Neuronal stem cell (in vitro differentiated cells): ENCODE measurements around the gene NOS1AP. TPM values are rescaled to one million over a fixed set of nuclear protein-coding genes. Genes with fewer than 3 reads are reported as not detected.
"Not testable (repeated sequence)": the region's sequence is repeated elsewhere in the genome, so short reads cannot be mapped to it uniquely, and the experiment has no call there.

Experiments
- DNase-seq: peaks from one replicate; pipeline ENCODE4 v3.0.0-alpha.2; 2013; ENCODE audit warnings: low spot score
- H2AFZ ChIP-seq: one replicate; pipeline ENCODE4 v1.6.1; 2013; ENCODE audit warnings: mild to moderate bottlenecking, low read length, inconsistent platforms
- H2AK5ac ChIP-seq: 2 replicates; pipeline ENCODE4 v1.6.1; 2013; ENCODE audit warnings: low read depth, mild to moderate bottlenecking, inconsistent platforms, low read length, moderate library complexity, mixed read lengths
- H2BK120ac ChIP-seq: 2 replicates; pipeline ENCODE4 v1.6.1; 2013; ENCODE audit warnings: low read depth, mild to moderate bottlenecking, inconsistent platforms, low read length, moderate library complexity, mixed read lengths
- H2BK12ac ChIP-seq: one replicate; pipeline ENCODE4 v1.6.1; 2013; ENCODE audit warnings: low read length, inconsistent platforms
- H2BK15ac ChIP-seq: 2 replicates; pipeline ENCODE4 v1.6.1; 2013; ENCODE audit warnings: mild to moderate bottlenecking, low read length, inconsistent platforms, mixed read lengths
- H2BK5ac ChIP-seq: one replicate; pipeline ENCODE4 v1.6.1; 2013; ENCODE audit warnings: inconsistent platforms, mild to moderate bottlenecking, low read length, moderate library complexity
- H3K14ac ChIP-seq: one replicate; pipeline ENCODE4 v1.6.1; 2013; ENCODE audit warnings: low read length, inconsistent platforms
- H3K18ac ChIP-seq: 2 replicates; pipeline ENCODE4 v1.6.1; 2013; ENCODE audit warnings: low read length, inconsistent platforms
- H3K23ac ChIP-seq: 2 replicates; pipeline ENCODE4 v1.6.1; 2013; ENCODE audit warnings: low read depth, mild to moderate bottlenecking, mixed read lengths, low read length, inconsistent platforms; ENCODE audit not compliant: poor library complexity
- H3K27ac ChIP-seq: replicated peaks from 3 replicates; pipeline ENCODE4 v1.5.1; 2013; ENCODE audit warnings: low read length, inconsistent platforms
- H3K27me3 ChIP-seq, 3 experiments: 2 replicates each; pipeline ENCODE4 v1.6.1; 2013; ENCODE audit warnings: low read length in 3 of 3, mild to moderate bottlenecking in 2 of 3, inconsistent platforms in 1 of 3, low read depth in 1 of 3, mixed read lengths in 1 of 3, moderate library complexity in 1 of 3; ENCODE audit not compliant: control insufficient read depth in 3 of 3, insufficient read depth in 3 of 3
- H3K36me3 ChIP-seq, 2 donors: replicated peaks in 1 of 2; 2 replicates each; pipeline ENCODE4 v1.6.1; 2013; ENCODE audit warnings: low read length in 2 of 2; ENCODE audit not compliant: control insufficient read depth in 2 of 2, insufficient read depth in 2 of 2
- H3K4ac ChIP-seq: 2 replicates; pipeline ENCODE4 v1.6.1; 2013; ENCODE audit warnings: inconsistent platforms, mild to moderate bottlenecking, low read length, moderate library complexity
- H3K4me1 ChIP-seq, 2 donors: 1 replicate in 1 of 2; 2 replicates in 1 of 2; pipeline ENCODE4 v1.6.1; 2013; ENCODE audit warnings: low read length in 2 of 2, low read depth in 1 of 2; ENCODE audit not compliant: control insufficient read depth in 2 of 2, insufficient read depth in 1 of 2
- H3K4me2 ChIP-seq: one replicate; pipeline ENCODE4 v1.6.1; 2013; ENCODE audit warnings: mild to moderate bottlenecking, low read length, inconsistent platforms; ENCODE audit not compliant: insufficient read depth, poor library complexity, severe bottlenecking
- H3K4me3 ChIP-seq, 2 donors: 2 replicates each; pipeline ENCODE4 v1.5.1; 2013; ENCODE audit warnings: low read length in 2 of 2, mild to moderate bottlenecking in 2 of 2, inconsistent platforms in 1 of 2, moderate library complexity in 1 of 2
- H3K79me1 ChIP-seq: one replicate; pipeline ENCODE4 v1.6.1; 2013; ENCODE audit warnings: low read depth, mild to moderate bottlenecking, inconsistent platforms, low read length, moderate library complexity
- H3K9ac ChIP-seq: one replicate; pipeline ENCODE4 v1.6.1; 2013; ENCODE audit warnings: mild to moderate bottlenecking, low read depth, low read length, inconsistent platforms; ENCODE audit not compliant: poor library complexity
- H3K9me3 ChIP-seq, 2 donors: replicated peaks in 1 of 2; 2 replicates each; pipeline versions ENCODE3 to v1.6.1; 2013; ENCODE audit warnings: low read length in 2 of 2, mild to moderate bottlenecking in 2 of 2, inconsistent platforms in 1 of 2, low read depth in 1 of 2, mixed read lengths in 1 of 2, moderate library complexity in 1 of 2; ENCODE audit not compliant: control insufficient read depth in 2 of 2, insufficient read depth in 1 of 2
- H4K8ac ChIP-seq: one replicate; pipeline ENCODE4 v1.6.1; 2013; ENCODE audit warnings: low read depth, mild to moderate bottlenecking, inconsistent platforms, low read length, moderate library complexity
- H4K91ac ChIP-seq: one replicate; pipeline ENCODE4 v1.6.1; 2013; ENCODE audit warnings: low read length, low read depth, mild to moderate bottlenecking, inconsistent platforms; ENCODE audit not compliant: poor library complexity
- WGBS, 2 donors: extraction: QIAGEN DNeasy Blood & Tissue Kit; methylation state at CpG; one replicate each; pipeline ENCODE4 v1.1.7; 2013; ENCODE audit warnings: missing lambda C conversion rate in 2 of 2, mixed read lengths in 1 of 2; ENCODE audit not compliant: insufficient read length in 2 of 2, insufficient replicate concordance in 1 of 2; ENCODE audit errors: extremely low coverage in 2 of 2; 5-methylcytosine and 5-hydroxymethylcytosine counted together
- small RNA-seq: library from polyadenylated mRNA; stranded (forward); fragments of <200 nt; extraction: miRNeasy Mini kit (QIAGEN cat#:217004); gene quantifications from one replicate; pipeline ENCODE3, GENCODE V24; 2013; ENCODE audit not compliant: insufficient read depth

Gene NOS1AP

DNA sequence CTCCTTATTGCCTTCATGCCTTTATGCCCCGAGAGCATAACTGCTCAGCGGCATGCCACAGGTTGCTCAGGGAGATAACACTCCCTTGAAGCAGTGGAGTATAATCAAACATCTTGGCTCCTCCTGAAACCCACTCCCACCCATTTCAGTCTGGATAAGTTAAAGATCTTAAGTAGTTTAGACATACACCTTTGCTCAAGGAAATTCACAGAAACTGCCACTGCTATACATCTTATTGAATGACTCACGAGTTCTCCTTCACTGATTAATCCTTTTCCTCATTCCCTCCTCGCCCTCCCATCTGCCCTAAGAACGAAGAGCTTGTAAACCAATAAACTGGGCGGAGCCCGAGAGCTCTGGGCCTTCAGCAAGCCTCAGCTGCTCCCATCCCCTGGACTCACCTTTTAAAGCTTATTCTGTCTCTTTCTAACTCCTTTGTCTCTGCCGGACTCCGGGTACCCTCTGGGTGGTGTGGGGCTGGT, 350.0 kb downstream of the NOS1AP start:
- H2BK12ac ChIP-seq, H2BK5ac ChIP-seq, H3K23ac ChIP-seq, H3K18ac ChIP-seq, H2BK15ac ChIP-seq, H3K9ac ChIP-seq, H3K4me1 ChIP-seq, H2BK120ac ChIP-seq, H3K36me3 ChIP-seq, H4K8ac ChIP-seq, H3K79me1 ChIP-seq, H3K9me3 ChIP-seq, H3K4me2 ChIP-seq, H3K4ac ChIP-seq, H4K91ac ChIP-seq, H2AFZ ChIP-seq, H3K14ac ChIP-seq, H3K27me3 ChIP-seq, H2AK5ac ChIP-seq, H3K27ac ChIP-seq, H3K4me3 ChIP-seq, DNase-seq: not testable (repeated sequence)
- no CpG with 5 or more reads among the region's 9 CpGs for WGBS, 2 donors

Small RNA genes within 50 kb of the gene (small RNA-seq; reads per million reads assigned to genes)
- gene MIR4654 (4.7 reads per million, percentile 17 among the genes with 10 or more reads in this experiment), gene MIR556 (4.3 reads per million, percentile 11 among the genes with 10 or more reads in this experiment), gene RNA5SP61 (not detected)
